Body of pancreas (tissue), 4 donors: ENCODE data around the gene FOS.

Experiments used
- POLR2A ChIP-seq, 3 donors: fragments of 450-650 bp; IDR thresholded peaks; one replicate each; pipeline ENCODE4 v1.6.1; 2016; ENCODE audit warnings: antibody characterized with exemption in 3 of 3, mild to moderate bottlenecking in 2 of 3
- TF ChIP-seq, protein P1 (sequence below), 7 experiments: fragments of 450-650 bp in 4 of 7; fragments of 200-600 bp in 3 of 7; sonication (generic) in 3 of 7; IDR thresholded peaks; one replicate each; pipeline ENCODE4 v1.5.1; 2016 to 2019; ENCODE audit warnings: antibody characterized with exemption in 7 of 7

DNA sequence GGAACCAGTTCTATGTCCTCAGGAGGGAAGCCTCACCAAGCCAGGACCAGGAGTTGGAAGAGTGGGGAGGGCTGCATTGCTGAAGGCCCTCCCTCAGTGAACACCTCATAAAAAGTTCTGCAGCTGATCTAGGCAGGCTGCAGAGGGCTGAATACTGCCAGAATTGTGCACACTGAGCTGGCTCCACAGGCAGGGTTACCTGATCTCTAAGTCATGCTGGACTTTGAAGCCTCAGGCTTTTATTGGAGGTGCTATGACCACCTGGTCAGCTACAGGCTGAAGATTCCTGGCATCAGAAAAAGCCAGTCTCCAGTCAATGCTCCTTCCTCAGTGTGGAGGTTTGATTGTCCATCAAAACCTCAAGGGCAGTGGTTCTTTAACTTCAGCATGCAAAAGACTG is 39.7 kb downstream of the FOS start:
- TF ChIP-seq, protein P1, sequence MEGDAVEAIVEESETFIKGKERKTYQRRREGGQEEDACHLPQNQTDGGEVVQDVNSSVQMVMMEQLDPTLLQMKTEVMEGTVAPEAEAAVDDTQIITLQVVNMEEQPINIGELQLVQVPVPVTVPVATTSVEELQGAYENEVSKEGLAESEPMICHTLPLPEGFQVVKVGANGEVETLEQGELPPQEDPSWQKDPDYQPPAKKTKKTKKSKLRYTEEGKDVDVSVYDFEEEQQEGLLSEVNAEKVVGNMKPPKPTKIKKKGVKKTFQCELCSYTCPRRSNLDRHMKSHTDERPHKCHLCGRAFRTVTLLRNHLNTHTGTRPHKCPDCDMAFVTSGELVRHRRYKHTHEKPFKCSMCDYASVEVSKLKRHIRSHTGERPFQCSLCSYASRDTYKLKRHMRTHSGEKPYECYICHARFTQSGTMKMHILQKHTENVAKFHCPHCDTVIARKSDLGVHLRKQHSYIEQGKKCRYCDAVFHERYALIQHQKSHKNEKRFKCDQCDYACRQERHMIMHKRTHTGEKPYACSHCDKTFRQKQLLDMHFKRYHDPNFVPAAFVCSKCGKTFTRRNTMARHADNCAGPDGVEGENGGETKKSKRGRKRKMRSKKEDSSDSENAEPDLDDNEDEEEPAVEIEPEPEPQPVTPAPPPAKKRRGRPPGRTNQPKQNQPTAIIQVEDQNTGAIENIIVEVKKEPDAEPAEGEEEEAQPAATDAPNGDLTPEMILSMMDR (IDR thresholded peaks at IDR 0.05): no peak
- TF ChIP-seq POLR2A (IDR thresholded peaks at IDR 0.05): no peak
